Measurements from ENCODE around the gene RRP36. TPM values are rescaled to one million over a fixed set of nuclear protein-coding genes. Genes with fewer than 3 reads are reported as not detected.

The RRP36 gene
- total RNA-seq, 4 donors from 2014 or later, result 39.2 to 75.9 (median 50.4) TPM

- Histone ChIP-seq H3K27me3 (no peaks in the 10 kb centered on the region), H3K9me3 (no peaks in the 10 kb centered on the region), H3K27ac (peak overlapping the region; percentile 42 to 98 (median 88)), H3K36me3 (peaks cover 0 to 51% (median 2%) of the 10 kb centered on the region in 3 donors), H3K4me1 (peaks cover 0 to 35% (median 8%) of the 10 kb centered on the region in 4 donors), H3K4me3 (peak overlapping the region in 3 of 4 donors; percentile 49 to 98 (median 81))
- TF ChIP-seq POLR2A (IDR thresholded peaks at IDR 0.05) (no peak), CTCF (IDR thresholded peaks at IDR 0.05) (no peak)
- no peak for DNase-seq
Observed at GRCh38 chr6:43060755-43061633, 39.6 kb downstream of the RRP36 start.

- TF ChIP-seq POLR2A (IDR thresholded peaks at IDR 0.05) (no peak), CTCF (IDR thresholded peaks at IDR 0.05) (no peak)
- H3K9me3 ChIP-seq, result no peaks in the 10 kb centered on the region
- no peaks in the 10 kb centered on the region for H3K27me3 ChIP-seq
- H3K36me3 ChIP-seq, result peaks cover 0 to 52% (median 2%) of the 10 kb centered on the region in 3 donors
- peaks cover 0 to 35% (median 8%) of the 10 kb centered on the region in 4 donors for H3K4me1 ChIP-seq
- peak overlapping the region in 2 of 4 donors; percentile 81 to 98 for H3K4me3 ChIP-seq
- DNase-seq, result no peak
- H3K27ac ChIP-seq, result no peak overlapping the region
Observed at GRCh38 chr6:43061861-43062260, 40.4 kb downstream of the RRP36 start.

- H3K36me3 ChIP-seq, result peaks cover 0 to 47% (median 2%) of the 10 kb centered on the region in 3 donors
- H3K9me3 ChIP-seq, result no peaks in the 10 kb centered on the region
- no peak for TF ChIP-seq POLR2A (IDR thresholded peaks at IDR 0.05)
- no peak for TF ChIP-seq CTCF (IDR thresholded peaks at IDR 0.05)
- peaks cover 0 to 31% (median 8%) of the 10 kb centered on the region in 4 donors for H3K4me1 ChIP-seq
- no peaks in the 10 kb centered on the region for H3K27me3 ChIP-seq
- no peak overlapping the region for H3K27ac ChIP-seq
- DNase-seq, result no peak
- no peak overlapping the region for H3K4me3 ChIP-seq
Observed at GRCh38 chr6:43062818-43063217, 41.4 kb downstream of the RRP36 start.

- H3K27ac ChIP-seq, result no peak overlapping the region
- H3K4me1 ChIP-seq, result no peaks in the 10 kb centered on the region
- H3K36me3 ChIP-seq, result peaks cover 0 to 86% (median 0%) of the 10 kb centered on the region in 3 donors
- H3K4me3 ChIP-seq, result no peak overlapping the region
- no peak for DNase-seq
- peak in 4 of 6 experiments; percentile 27 to 44 (median 38) for TF ChIP-seq CTCF (IDR thresholded peaks at IDR 0.05)
- TF ChIP-seq POLR2A (IDR thresholded peaks at IDR 0.05), result no peak
- H3K9me3 ChIP-seq, result no peaks in the 10 kb centered on the region
- H3K27me3 ChIP-seq, result no peaks in the 10 kb centered on the region
Observed at GRCh38 chr6:43070028-43070632, 48.7 kb downstream of the RRP36 start.

- DNase-seq, result no peak
- no peak overlapping the region for H3K4me3 ChIP-seq
- peaks cover 0 to 45% (median 0%) of the 10 kb centered on the region in 3 donors for H3K36me3 ChIP-seq
- no peaks in the 10 kb centered on the region for H3K27me3 ChIP-seq
- H3K27ac ChIP-seq, result peak overlapping the region in 3 of 4 donors; percentile 23 to 65 (median 46)
- TF ChIP-seq POLR2A (IDR thresholded peaks at IDR 0.05) (no peak), CTCF (IDR thresholded peaks at IDR 0.05) (no peak)
- H3K9me3 ChIP-seq, result no peaks in the 10 kb centered on the region
- peaks cover 0 to 18% (median 5%) of the 10 kb centered on the region in 4 donors for H3K4me1 ChIP-seq
Observed at GRCh38 chr6:43074847-43075669, 53.6 kb downstream of the RRP36 start.
